Activated CD4-positive, CD25-positive, alpha-beta regulatory T cell treated with anti-CD3 and anti-CD28 coated beads, Interleukin-2, amount 50 U/mL, for 72 hours (primary cell): ENCODE measurements around the gene CFAP68.
A peak's percentile ranks its signal among the peaks of the same experiment; 100 is the strongest.
"Not testable (repeated sequence)": the region's sequence is repeated elsewhere in the genome, so short reads cannot be mapped to it uniquely, and the experiment has no call there.

Experiments used
- DNase-seq: peaks from one replicate; pipeline ENCODE4 v3.0.0; 2021

CFAP68 gene

DNA sequence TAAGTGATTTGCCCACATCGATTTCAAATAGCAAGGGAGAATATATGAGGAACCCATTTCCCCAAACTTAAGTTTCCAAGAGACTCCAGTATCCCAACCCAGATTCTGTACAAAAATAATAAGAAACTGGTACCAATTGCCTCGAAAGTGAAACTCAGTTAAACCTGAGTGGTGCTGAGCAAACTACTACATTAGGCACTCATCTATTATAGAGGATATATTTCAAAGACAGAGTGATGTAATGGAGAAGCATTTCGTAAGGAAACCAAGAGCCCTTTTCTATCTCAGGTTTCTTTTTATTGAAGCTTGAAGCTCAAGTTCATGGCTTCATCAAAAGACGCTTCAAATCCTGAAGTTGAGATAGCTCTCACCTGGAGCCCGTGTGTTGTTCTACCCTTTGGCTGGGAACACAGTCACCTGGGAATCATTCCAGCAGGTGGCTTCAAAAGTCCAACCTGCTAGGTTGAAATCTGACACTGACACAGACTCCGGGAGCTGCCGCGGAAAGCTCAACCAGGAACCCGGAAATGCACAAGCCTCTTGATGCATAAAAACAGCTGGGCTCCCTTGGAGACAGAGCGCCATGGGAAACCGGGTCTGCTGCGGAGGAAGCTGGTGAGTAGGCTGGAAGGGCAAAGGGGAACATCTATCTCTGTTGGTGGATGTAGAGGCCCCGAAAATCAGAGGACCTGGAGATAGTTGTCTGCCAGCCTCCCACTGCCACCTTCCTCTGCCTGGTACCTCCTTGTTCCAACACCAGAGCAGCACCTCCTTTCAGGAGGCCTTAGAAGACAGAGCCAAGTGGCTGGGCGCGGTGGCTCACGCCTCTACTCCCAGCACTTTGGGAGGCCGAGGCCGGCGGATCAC, 39.3 kb downstream of the CFAP68 start, which contains the start of gene C11orf52:
TSS of gene C11orf52 (plus strand) at position 524 of the 867 bp plus-strand sequence. CDS start at position 584, 60 bp downstream.
- no peak for DNase-seq

DNA sequence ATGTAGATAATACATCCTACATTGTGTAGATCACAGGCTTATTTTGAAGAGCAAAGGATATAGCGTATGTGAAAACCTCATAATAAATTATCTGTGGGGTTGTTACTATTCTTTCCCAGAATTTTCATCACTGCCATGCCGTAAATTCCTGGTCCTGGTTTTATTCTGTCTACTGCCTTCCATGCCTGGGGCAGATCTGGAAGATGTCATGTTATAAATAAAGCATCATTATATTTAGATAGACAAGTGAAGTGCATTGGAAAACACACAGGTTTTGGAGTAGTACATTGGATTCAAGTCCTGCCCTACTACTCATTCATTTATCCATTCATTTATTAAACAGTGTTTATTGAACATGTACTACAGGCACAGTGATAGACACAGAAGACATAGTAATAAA, 41.6 kb downstream of the CFAP68 start:
- no peak for DNase-seq

DNA sequence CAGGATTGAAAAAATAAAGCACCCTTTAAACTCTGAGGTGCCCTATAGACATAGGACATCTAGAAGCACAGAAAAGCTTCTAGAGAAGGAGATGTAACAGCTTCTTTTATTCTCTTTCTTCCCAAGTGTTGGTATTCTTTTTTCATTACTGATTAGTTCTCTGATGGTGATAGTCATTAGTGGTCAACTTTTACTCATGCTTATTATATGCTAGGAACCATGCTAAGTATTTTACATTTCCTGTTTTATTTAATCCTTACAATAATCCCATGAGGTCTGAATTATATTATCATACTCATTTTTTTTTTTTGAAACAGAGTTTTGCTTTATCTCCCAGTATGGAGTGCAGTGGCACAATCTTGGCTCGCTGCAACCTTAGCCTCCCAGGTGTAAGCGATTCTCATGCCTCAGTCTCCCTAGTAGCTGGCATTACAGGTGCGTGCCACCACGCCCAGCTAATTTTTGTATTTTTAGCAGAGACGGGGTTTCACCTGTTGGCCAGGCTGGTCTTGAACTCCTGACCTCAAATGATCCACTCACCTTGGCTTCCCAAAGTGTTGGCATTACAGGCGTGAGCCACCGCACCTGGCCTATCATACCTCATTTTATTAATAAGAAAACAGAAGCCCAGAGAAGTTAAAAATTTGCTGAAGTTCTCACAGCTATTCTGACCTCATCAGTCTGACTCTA, 42.3 kb downstream of the CFAP68 start:
- DNase-seq: no peak

DNA sequence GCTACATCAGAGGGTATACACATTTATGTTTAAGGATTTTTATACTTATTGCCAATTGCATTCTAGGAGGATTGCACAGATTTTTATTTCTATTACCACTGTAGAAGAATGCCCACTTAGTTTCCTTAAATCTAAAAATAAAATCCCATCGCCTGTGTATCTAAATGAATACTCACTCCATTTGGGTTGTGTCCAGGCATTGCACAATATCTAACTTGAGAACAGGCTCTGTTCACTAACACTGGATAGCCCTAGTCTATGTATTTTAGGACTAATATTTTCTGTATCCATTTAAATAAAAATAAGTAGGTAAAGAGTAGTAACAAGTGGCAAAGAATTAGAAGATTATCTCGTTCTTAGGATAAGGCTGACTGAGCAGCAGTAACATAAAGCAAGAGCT, 43.5 kb downstream of the CFAP68 start:
- no peak for DNase-seq

DNA sequence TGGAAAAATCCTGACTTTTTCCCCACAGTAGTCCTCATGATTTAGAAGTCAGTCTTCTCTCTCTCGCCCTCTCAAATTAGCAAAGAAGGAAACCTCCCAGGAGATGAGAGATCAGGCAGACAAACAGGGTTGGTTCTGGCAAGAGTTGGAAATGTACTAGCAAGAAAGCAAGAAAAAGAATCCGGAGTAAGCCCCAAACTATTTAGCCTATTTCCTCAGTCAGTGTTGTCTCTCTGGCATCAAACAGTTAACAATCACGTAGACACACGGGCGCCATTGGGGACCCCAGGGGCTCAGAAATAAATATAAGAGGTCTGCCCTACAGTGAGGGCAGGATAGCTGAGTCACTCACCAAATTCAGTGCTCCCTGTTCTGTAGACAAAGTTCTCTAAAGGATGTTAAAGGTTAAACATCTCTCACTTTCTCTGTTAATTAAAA, 44.0 kb downstream of the CFAP68 start:
- no peak for DNase-seq

DNA sequence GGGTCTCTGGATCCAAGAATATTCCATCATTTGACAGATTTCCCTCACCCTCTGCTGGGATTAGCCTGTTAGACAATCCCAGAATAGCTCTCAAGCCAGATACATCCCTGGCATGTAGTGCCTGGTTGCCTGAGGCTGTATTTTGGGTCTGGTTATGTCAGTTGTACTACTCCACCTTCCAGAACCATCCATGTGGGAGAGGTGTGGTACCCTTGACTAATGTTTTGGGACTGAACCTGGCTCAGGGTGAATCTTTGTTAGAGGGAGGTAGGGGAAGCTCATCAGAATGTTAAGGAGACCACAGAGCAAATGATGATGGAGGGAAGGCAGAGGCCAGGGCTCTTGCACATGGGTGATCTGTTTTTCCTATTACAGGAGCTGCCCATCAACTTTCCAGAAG, 44.6 kb downstream of the CFAP68 start:
- DNase-seq: no peak

DNA sequence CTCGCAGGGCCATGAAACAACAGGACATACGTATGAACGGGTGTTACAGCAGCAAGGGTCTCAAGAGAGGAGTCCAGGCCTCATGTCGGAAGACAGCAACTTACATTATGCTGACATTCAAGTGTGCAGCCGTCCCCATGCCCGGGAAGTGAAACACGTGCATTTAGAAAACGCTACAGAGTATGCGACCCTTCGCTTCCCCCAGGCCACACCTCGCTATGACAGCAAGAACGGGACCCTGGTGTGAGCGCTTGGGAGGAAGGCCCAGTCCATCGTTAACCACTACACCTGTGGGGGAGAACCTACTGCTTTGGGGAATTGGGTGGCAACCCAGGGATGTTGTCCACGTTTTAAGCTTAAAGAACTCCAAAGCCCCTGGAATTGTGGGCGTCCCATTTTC, 46.6 kb downstream of the CFAP68 start:
- no peak for DNase-seq

DNA sequence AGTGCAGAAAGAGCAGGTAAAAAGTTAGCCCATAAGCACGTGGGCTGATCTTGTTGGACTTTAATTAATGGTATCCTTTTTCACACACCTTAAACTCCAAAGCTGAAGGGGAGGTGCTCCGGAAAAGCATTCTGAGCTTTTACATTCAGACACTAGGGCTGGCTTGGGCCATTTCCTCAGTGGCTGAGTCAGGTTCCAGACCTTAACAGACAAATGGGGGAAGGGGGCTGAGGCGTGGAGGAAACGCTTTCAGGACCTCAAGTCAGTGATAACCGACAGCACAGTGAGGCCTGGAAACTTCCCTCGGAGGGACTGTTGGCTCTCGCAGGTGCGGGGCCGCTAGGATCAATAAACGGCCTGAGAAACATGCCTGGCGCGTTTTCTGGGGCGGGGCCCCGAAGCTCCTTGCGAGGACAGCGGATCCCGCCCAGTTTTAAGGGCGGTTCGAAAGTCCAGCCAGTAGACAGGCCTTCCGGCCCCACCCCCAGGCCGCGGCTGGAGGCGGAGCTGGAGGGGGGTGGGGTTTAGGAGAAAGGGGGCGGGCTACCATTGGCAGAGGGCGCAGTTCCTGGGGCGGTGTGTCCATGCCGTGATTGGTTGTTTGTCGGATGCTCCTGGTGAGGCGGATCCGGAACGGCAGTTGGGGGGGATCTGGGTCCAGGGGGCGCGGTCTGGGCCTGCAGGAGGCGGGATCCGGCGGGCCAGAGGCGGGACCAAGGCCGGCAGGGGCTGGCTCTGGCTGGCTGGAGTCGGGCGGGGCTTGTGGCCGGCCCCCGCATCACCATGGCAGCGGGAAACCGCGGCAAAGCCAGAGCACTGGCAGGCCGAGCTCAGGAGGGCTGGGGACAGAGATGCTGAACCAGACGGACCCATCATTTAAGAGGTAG, 47.4 kb downstream of the CFAP68 start:
- peak; percentile 94 for DNase-seq

DNA sequence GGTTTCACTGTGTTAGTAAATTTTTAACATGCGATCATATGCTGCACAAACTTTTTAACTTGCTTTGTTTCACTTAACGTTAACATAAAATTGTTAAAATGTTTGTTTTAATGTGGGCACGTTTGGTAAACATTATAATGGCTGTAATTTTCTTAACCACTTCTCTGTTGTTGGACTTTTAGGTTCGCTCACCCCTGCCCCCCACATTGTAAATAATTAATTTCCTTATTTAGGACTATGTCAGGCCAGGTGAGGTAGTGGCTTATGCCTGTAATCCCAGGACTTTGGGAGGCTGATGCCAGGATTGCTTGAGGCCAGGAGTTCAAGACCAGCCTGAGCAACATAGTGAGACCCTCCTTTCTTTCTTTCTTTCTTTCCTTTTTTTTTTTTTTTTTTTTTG, 51.1 kb downstream of the CFAP68 start:
- DNase-seq: no peak

DNA sequence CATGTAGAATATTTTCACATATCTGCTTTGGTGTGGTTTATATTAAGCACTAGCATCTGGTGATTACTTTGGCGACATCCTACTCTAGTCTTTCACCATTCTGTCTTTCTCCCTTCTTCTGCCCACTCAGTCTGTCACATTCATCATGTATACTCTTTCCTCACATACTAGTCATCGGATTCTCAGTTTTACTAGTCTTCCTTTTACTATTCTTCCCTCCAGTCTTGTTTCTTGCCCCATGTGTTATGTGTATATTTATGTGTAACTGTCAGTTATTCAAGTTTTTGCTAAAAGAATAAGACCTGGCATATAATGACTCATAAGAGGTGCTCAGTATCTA, 53.2 kb downstream of the CFAP68 start:
- no peak for DNase-seq

DNA sequence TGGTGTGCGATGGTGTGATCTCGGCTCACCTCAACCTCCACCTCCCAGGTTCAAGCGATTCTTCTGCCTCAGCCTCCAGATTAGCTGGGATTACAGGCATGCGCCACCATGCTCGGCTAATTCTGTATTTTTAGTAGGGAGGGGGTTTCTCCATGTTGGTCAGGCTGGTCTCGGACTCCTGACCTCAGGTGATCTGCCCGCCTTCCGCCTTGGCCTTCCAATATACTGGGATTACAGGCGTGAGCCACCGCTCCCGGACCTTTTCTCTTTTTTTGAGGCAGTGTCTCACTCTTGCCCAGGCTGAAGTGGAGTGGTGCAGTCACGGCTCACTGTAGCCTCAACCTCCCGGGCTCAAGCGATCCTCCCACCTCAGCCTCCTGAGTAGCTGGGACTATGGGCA, 53.8 kb downstream of the CFAP68 start:
- DNase-seq: not testable (repeated sequence)

DNA sequence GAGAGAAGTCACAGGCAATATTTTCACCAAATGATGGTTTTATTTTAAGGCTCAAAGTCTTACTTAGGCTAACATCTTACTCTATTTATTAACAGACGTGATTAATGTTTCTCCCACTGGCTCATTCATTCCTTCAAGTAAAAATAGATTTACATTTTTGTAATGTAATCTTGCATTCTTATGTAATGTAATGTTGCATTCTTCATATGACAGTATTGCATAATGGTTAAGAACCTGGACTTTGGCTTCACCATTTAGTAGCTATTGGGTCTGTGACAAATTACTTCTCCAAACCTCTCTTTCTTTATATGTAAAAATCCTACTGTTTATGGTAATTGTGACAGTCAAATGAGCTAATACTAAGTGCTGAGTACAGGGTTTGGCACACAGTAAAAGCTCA, 54.5 kb downstream of the CFAP68 start:
- no peak for DNase-seq

DNA sequence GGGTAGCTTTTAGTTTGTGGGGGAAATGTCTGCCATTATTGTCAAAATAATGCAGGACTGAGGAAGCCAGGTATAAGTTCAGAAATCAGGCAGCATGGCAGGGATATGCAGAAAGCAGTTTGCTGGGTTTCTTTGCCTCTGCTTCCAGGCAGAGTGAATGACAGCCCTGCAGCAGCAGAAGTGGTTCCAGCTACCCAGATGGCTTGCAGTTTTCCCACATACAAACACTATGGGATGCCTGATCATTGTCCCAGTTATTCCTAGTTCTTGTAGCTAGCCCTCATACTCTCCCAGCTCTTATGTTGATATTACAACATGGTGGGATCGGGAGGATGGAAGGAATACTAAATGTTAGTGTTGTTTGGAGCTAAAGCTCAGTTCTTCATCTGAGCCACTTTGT, 55.0 kb downstream of the CFAP68 start:
- DNase-seq: no peak
